Head of caudate nucleus (tissue), 42 donors: ENCODE measurements around the gene LMAN1.

Source experiments
- DNase-seq, 42 donors: peaks; one replicate each; pipeline versions ENCODE4 v3.0.0 to v3.0.0-alpha.2; 2020 to 2021; ENCODE audit warnings: mixed read lengths in 7 of 42
- intact Hi-C: fragments of 100-400 bp; cut with DNase I; formaldehyde crosslinking; loops from one replicate; pipeline ENCODE4 v1.15.0; 2022

The LMAN1 gene, protein sequence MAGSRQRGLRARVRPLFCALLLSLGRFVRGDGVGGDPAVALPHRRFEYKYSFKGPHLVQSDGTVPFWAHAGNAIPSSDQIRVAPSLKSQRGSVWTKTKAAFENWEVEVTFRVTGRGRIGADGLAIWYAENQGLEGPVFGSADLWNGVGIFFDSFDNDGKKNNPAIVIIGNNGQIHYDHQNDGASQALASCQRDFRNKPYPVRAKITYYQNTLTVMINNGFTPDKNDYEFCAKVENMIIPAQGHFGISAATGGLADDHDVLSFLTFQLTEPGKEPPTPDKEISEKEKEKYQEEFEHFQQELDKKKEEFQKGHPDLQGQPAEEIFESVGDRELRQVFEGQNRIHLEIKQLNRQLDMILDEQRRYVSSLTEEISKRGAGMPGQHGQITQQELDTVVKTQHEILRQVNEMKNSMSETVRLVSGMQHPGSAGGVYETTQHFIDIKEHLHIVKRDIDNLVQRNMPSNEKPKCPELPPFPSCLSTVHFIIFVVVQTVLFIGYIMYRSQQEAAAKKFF

DNA sequence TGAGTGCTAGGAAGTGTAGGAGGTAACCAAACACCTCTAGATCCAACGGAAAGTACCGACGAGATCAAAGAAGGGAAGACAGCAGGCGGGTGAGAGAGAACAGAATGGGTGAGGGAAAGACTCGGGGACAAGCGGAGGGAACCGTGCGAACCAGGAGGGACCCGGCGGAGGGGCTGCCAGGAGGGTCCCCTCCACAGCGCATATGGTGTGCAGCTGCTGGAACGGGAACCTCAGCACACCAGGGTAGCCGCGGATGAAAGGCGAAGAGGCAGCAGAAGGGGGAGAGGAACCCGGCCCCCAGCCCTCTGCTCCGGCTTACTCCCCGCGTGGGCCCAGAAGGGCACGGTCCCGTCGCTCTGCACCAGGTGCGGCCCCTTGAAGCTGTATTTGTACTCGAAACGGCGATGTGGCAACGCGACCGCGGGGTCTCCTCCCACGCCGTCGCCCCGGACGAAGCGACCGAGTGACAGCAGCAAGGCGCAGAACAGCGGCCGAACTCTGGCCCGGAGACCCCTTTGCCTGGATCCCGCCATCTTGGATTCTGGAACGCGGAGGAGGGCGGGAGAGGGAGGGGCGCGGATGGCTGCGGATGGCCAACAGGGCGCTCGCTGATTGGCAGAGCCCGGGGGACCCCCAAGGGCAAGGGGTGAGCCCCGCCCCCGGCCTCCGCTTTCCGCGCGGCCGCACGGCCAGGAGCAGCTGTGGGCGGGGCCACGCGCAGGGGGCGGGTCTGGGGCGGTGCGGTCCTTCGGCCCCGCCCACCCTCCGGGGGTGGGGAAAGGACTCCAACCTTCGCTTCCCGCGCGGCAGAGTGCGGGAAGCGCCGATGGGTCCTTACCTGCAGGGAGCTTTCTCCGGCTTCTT is at the start of gene LMAN1:
TSS of gene LMAN1 (minus strand) at position 554 of the 864 bp plus-strand sequence. CDS start at position 533, 21 bp downstream.
- peak; percentile 89 to 99 (median 97) for DNase-seq
- intact Hi-C loops = no loop called here

DNA sequence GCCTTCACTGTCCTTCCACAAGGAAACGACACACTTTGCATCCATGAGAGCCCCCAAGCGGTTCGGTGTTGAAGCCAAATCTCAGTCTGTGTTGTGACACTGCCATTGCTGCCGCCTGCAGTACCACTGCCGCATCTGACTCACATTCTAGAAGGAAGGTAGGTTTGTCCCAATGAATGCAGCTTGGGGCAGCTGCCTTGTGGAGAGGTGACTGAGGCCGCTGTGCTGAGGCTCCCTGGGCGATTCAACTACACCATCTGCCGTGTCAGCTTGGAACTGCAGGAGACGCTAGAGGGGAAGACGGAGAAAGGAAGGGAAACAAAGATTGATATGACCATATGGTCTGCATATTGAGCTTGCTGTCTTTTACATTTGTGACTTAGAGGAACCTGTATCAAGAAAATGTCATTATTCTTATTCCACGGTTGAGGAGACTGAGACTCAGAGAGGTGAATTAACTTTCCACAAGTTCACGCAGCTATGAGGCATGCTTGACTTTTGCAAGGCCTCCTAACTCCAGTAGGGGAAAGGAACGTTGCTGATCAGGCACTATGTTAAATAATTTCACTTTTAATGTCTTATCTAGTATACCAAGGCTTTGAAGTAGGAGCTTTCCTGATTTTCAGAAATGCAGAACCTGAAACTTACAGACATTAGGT is 43.5 kb upstream of the LMAN1 start:
- intact Hi-C loops = loop anchor here (5.0 kb wide), 2 partner anchors 95 to 155 kb away; no protein-coding TSS in a partner anchor
- DNase-seq = peak; percentile 38 to 91 (median 74)

DNA sequence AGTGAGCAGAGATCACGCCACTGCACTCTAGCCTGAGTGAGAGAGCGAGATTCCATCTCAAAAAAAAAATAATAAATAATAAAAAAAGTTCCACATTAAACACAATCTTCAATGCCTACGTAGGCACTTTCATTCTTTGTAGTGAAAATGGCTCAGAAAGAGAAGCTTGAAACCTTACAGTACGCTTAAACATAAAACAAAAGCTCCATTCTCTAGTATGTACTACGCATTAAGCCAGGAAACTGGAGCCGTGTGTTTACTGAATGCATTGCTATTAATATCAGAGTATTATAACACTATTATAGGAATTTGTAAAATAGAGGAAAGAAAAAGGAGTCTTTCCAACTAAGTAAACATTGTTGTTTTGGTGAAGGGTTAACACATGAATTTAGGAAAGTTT is 41.3 kb upstream of the LMAN1 start:
- intact Hi-C loops = loop anchor here (5.0 kb wide), 2 partner anchors 93 to 153 kb away; no protein-coding TSS in a partner anchor
- DNase-seq = no peak

DNA sequence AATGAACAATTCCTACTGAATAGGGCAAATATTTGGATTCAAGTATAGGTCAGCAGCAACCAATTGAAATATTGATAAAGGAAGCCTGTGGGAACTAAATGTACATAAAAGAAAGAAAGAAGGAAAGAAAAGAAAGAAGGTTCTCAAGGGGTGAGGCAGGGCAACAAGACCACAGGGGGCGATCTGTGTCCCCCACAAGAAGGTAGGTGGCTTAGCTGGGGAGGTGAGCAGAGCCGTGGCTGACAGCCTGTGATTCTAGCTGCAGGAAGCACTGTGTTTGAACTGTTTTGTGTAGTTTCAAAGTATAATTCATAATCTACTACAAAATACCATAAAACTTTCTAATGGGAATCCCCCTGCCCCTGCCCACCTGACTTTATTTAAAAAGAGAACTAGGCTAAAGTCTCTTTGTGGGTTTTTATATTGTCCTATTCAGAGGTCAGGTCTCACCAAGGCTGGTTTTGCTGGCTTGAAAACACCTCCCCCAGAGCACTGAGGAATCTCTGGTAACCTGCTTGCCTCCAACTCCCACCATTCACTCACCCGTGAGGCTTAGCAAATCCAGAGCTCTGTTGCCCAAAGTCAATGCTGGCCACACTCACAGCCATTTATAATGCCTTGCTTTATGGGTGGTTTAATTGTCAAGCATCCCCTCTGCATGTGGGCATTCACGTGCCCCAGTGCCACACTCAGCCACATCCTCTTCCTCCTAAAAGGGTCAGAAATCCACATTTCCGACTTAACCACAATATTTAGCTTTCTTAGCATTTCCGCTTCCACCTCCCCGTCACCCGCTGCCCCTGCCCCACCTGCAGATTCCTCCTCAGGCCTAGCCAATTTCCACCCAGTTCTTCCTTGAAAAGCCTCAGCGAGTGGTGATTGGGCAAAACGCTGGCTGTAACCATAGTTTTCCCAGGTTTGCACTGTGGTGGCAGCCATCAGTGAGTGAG is 36.4 kb upstream of the LMAN1 start:
- DNase-seq = no peak
- intact Hi-C loops = no loop called here

DNA sequence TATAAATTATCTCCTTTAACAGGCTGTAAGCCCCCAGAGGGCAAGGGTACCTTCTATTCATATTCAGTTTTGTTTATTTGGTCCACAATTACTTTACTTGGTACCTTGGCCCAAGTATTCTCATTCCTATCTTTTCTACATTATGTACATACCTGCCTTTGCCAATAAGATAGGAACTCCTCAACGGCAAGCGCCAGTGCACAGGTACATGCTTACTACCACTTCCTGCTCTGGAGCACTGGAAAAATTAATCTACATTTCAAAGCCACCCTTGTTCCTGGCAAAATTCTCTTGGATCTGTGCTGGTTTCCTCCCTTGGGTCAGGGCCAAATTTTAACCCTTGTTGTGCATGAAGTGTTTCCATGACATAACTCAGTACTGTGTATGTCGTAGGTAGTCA is 34.3 kb upstream of the LMAN1 start:
- DNase-seq = no peak
- intact Hi-C loops = no loop called here

DNA sequence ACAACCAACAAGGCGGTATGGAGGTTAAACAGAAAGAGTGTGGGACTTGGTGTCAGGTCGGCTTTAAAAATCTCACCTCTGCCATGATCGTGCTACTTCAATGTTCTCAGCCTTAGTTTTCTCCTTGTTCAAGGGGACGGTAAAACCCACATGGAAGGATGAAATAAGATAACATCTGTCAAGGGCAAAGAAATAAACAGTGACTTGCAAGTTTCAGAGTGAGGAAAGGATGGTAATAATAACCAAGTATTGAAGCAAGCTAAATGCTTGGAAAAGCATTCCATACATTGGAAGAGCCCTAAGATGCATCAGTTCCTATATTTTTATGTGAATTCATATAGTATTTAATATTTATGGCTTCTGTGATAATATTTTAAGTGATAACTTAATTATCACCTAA is 29.8 kb upstream of the LMAN1 start:
- no peak for DNase-seq
- intact Hi-C loops = no loop called here

DNA sequence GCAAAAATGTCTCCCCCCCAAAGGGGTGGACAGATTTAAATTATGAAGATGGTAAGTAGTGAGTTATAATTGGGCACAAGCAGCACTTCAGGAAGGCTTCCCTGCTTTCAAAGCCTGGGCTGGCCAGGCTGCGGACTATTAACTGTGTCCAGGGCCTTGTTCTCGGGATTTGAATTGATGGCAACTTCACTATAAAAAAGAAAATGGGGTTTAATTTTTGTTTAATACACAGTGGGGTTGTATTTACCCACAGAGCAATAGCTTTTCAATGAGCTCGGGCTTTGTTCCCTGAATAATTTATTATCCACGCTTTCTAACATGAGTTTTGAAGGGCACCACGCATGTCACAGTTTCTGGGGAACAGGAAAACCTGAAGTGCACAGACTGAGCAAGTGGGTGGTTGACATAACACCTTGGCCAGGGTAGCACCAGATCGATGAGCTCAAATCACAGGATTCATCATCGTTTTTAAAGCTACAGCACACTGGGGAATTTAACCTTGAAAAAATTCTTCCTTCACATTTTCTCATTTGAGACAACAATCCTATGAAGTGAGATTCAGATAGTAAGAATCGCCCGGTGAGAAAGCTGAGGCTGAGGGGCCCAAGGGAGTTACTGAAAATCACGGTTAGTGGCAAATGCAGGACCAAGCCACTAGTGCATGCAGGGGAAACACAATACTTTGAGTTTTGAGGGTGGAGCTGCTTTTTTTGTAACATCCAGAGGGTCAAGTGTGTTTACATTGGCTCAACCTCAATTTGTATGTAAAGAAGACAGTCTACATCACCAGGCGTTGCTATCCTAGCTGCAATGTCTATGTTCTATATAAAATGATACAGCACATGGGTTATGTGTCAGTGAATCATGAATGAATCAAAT is 28.9 kb upstream of the LMAN1 start:
- intact Hi-C loops = no loop called here
- DNase-seq = no peak

DNA sequence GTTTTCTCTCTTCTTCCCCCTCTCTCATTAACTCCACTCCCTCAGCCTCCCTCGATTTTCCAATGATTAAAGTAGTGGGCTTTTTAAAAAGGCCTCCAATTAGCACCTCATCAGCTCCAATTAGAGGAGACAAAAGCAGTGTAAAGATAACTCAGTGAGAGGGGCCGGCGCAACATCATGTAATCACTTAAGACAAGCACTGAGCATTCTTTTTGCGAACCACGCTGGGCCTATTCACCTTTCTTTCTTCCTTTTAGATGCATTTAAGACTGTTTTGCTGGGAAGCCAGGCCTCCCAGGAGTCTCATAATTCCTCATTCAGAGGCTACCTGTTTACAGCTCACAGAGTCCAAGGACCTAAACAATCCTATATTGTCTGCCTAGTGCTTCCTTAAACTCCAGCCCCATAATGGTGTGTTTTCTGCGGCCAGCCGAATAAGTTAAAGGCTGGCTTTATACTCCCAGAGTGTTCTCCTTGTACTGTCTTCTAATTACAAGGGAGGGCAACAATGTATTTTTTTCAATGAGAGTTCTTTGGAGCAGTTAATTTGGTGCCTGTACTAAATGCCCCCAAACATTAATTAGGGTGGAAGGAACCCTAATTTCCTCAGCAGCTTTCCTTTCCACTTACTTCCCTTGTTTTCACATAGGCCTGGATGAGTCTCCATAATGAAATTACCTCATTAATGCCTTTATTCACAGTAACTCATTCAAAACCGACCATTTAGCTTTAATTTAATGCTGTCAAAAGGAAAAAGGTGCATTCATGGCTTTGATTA is 28.0 kb upstream of the LMAN1 start:
- no peak for DNase-seq
- intact Hi-C loops = no loop called here

DNA sequence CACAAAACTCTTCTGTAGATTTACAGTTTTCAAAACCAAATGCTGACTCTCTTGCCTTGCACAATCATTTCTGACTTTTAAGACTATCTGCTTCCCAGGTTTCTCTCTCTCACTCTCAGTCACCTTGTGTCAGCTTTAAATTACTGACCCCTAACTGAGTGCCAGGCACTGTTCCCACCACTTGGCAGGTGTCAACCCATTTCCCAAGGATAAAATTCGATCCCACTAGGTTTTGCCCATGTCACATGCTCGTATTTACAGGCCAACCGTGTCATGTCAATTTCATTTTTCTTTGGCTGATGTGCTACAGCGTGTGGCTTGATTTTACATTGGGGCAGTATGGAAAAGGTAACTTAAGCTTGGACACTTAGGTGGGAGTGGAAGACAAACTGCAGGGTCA is 26.1 kb upstream of the LMAN1 start:
- no peak for DNase-seq
- intact Hi-C loops = no loop called here

DNA sequence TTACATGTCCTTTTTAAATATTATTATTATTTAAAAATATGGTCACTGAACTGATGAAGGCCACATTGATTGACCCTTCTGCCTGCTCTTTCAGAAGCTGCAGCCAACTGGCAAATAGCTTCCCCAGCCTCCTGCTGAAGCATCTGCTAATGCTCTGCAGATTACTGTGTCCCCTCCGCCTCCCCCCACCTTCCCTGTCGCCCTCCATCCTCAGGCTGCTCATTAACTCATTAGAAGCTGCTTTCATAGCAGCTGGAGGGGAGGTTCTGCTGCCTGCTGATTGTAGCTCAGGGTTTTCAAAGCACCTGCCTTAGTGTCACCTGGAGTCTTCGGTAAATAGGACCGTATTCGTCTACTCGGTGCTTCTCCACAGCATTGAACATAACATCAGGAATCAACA is 24.8 kb upstream of the LMAN1 start:
- intact Hi-C loops = no loop called here
- DNase-seq = no peak

DNA sequence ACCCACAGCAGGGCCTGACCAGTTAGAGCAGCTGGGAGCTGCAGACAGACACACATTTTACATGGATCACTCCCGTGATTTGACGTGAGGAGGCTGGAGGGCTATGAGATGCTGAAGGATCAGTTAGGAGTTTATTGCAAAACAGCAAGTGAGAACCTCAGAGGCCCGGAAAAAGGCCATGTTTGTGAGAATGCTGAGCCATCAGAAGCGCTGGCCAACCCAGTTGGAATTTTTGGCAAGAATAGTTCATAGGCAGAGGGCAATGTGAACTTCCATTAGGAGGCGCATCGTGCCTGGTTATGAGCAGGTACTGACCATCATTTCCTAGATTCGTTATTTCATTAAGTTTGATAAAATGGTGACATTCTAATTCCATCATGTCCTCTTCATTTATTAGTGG is 23.3 kb upstream of the LMAN1 start:
- intact Hi-C loops = no loop called here
- DNase-seq = no peak

DNA sequence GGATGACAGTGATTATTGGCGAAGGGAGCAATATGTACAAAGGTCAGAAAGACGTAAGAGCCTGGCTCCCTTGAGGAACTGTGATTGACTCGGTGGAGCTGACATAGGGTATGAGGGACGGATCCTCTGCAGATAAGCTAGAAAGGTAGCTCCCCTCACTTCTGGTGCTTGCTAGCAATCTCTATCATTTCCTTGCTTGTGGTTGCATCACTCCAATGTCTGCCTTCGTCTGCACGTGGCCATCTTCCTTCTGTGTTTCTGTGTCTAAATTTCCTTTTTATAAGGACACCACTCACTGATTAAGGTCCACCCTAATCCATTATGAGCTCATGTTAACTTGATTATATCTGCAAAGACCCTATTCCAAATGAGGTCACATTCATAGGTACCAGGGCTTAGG is 22.9 kb upstream of the LMAN1 start:
- DNase-seq = no peak
- intact Hi-C loops = no loop called here

DNA sequence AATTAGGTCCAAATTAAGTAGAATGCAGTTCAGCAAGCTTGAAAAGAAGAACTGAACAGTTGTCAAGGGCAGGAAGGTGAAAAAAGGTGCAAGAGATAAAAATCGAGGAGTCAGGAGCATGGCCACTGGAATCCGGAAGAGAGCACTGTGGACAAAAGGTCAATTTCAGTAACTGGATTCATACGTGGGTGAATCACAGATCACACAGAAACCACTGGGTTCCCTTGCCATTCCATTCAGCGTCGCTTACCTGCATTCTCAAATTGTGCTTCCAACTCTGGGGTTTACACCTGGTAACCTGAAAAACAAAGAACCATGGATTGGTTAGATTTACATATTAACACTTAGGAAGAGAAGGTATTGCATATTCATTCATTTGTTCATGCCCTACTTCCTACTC is 21.6 kb upstream of the LMAN1 start:
- DNase-seq = no peak
- intact Hi-C loops = no loop called here

DNA sequence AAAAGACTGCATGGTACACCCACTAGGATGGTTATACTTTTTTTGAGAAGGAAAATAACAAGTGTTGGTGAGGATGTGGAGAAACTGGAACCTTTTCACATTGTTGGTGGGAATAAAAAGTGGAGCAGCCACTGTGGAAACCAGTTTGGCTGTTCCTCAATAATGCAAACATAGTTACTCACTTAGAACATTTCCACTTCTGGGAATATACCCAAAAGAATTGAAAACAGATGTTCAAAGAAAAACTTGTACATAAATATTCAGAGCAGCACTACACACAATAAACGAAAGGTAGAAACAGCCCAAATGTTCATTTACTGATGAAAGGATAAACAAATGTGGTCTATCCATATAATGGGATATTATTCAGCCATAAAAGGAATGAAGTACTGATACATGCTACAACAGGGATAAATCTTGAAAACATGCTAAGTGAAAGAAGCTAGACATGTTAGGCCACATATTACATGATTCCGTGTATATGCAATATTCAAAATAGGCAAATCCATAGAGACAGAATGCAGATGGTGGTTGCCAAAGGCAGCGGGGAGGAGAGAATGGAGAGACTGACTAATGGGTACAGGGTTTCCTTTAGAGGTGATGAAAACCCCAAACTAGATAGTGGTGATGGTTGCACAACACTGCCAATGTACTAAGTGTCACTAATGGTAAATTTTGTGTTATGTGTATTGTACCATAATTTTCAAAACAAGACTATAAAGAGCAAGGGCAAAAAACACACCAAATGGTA is 20.9 kb upstream of the LMAN1 start:
- intact Hi-C loops = no loop called here
- DNase-seq = no peak

DNA sequence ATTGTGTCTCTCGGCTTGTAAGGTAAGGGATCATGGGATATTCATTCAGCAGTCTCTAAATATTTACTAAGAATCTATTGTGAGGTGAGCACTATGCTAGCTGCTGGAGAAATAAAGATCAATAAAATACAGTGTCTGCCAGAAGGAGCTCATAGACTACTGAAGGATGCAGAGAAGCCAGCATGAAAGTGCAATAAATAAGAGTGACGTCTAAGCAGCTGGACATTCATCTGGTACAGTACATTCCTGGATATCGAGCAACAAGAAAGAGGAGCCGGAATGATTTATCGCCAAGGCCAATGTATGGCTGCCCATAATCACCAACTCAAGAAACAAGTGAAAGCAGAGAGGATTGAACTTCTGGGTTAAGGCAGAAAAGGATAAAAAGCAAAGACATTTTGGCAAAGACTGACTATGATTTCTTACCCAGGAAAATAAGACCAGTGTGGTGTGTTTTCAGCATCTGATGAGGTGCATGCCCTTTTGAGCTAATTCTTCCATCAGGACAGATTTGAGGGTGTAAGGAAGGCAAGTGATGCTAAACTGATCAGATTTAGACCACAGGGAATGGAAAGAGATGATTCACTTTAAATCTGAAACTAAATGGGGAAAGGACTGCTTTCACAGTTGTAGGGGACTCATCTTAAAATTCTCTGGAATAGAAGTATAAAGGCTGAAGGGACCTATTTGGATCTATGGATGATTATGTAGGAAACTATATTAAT is 18.7 kb upstream of the LMAN1 start:
- no peak for DNase-seq
- intact Hi-C loops = no loop called here
